Astrocyte of the cerebellum (primary cell): Measurements from ENCODE around the gene TMEM225B.

Experiments
- DNase-seq: peaks from one replicate; pipeline ENCODE4 v3.0.0-alpha.2; 2011; ENCODE audit warnings: low read depth
- H3K4me3 ChIP-seq: 2 replicates; pipeline ENCODE4 v1.5.1; 2011; ENCODE audit warnings: mild to moderate bottlenecking, low read depth, low read length, moderate library complexity
- CTCF ChIP-seq: IDR thresholded peaks from 2 replicates; pipeline ENCODE4 v1.5.1; 2012; ENCODE audit warnings: low read length, low read depth, moderate library complexity, mild to moderate bottlenecking; ENCODE audit errors: missing control alignments
- in situ Hi-C: cut with HindIII; loops from 2 replicates; pipeline ENCODE4 v1.10.0; 2017; ENCODE audit warnings: low sequenced_read_pairs

TMEM225B gene

GRCh38 chr7:99557940-99558305 lies 40.1 kb upstream of the TMEM225B start:
- in situ Hi-C loops, result loop anchor here (5.0 kb wide), 1 partner anchor 81 kb away; no protein-coding TSS in a partner anchor

GRCh38 chr7:99558306-99559174 lies 39.5 kb upstream of the TMEM225B start, which contains the start of gene ZNF655:
Gene ZNF655, plus strand, starts transcription at chr7:99558642. Its CDS starts 1,918 bp downstream, at chr7:99560560.
- in situ Hi-C loops, result loop anchor here (5.0 kb wide), 1 partner anchor 81 kb away; no protein-coding TSS in a partner anchor
- peak; percentile 59 for DNase-seq
- TF ChIP-seq CTCF, result no peak

More at GRCh38 chr7:99557940-99558305, 40.1 kb upstream of the TMEM225B start:
- peak overlapping the region; percentile 97 for H3K4me3 ChIP-seq
- TF ChIP-seq CTCF, result no peak
- no peak for DNase-seq

GRCh38 chr7:99559175-99559915 lies 38.7 kb upstream of the TMEM225B start:
- no peak for TF ChIP-seq CTCF
- peak overlapping the region; percentile 97 for H3K4me3 ChIP-seq
- in situ Hi-C loops, result loop anchor here (5.0 kb wide), 1 partner anchor 82 kb away; no protein-coding TSS in a partner anchor
- DNase-seq, result no peak

More at GRCh38 chr7:99558306-99559174, 39.5 kb upstream of the TMEM225B start, which contains the start of gene ZNF655:
- H3K4me3 ChIP-seq, result peak within 1 kb of the TSS; percentile 97

GRCh38 chr7:99560834-99561736 lies 37.0 kb upstream of the TMEM225B start:
- no peak overlapping the region for H3K4me3 ChIP-seq
- in situ Hi-C loops, result loop anchor here (10.0 kb wide), 1 partner anchor 54 kb away; the partner anchor contains the start of gene ZSCAN25
- TF ChIP-seq CTCF, result no peak
- no peak for DNase-seq

- no peak for TF ChIP-seq CTCF
- DNase-seq, result no peak
- no peak overlapping the region for H3K4me3 ChIP-seq
- in situ Hi-C loops, result loop anchor here (10.0 kb wide), 1 partner anchor 53 kb away; the partner anchor contains the start of gene ZSCAN25
Observed at GRCh38 chr7:99561737-99562051, 36.4 kb upstream of the TMEM225B start.
